ENCODE measurements around the gene SLC39A11. TPM values are rescaled to one million over a fixed set of nuclear protein-coding genes. Genes with fewer than 3 reads are reported as not detected.

Gene SLC39A11
- total and polyA plus RNA-seq, 2 of the 13 experiments (the other 11 are each of a cell fraction or from before 2014, with no cell fraction given) = 17.2 to 31.5 TPM

DNA sequence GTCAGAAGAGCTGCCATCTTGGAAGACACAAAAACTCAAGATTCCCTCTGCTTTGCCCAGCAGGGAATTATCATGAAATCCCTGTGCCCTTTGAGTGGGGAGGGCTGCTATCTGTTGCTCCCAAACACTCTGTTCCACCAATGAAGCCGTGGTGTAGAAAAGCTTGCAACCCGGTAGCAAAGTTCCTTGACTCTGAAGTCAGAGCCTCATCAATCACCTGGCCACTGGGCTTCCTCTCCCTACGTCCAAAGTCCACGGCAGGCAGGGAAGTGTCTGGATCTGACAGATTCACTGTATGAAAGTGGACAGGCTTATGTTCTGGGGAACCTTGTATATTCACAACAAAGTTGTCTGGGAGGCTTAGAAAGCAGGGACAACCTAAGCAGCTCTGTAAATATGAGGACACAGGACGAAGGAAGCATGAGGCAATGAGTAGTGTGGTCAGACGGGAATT lies 343.3 kb downstream of the SLC39A11 start (continued):
- TF ChIP-seq, protein P1, sequence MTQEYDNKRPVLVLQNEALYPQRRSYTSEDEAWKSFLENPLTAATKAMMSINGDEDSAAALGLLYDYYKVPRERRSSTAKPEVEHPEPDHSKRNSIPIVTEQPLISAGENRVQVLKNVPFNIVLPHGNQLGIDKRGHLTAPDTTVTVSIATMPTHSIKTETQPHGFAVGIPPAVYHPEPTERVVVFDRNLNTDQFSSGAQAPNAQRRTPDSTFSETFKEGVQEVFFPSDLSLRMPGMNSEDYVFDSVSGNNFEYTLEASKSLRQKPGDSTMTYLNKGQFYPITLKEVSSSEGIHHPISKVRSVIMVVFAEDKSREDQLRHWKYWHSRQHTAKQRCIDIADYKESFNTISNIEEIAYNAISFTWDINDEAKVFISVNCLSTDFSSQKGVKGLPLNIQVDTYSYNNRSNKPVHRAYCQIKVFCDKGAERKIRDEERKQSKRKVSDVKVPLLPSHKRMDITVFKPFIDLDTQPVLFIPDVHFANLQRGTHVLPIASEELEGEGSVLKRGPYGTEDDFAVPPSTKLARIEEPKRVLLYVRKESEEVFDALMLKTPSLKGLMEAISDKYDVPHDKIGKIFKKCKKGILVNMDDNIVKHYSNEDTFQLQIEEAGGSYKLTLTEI (CRISPR knock-in tag; conservative IDR thresholded peaks at IDR 0.05) = no peak
- TF ChIP-seq SALL1 (CRISPR knock-in tag; IDR thresholded peaks at IDR 0.05) = peak; percentile 48; the same call in 1 of the 2 replicates
- TF ChIP-seq, protein P2, sequence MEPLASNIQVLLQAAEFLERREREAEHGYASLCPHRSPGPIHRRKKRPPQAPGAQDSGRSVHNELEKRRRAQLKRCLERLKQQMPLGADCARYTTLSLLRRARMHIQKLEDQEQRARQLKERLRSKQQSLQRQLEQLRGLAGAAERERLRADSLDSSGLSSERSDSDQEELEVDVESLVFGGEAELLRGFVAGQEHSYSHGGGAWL (CRISPR knock-in tag; IDR thresholded peaks at IDR 0.05) = no peak
- no peak for TF ChIP-seq ZEB1 (IDR thresholded peaks at IDR 0.05; ENCODE audit: insufficient replicate concordance, low read depth)
- no peak for TF ChIP-seq ZBTB8A (CRISPR knock-in tag; IDR thresholded peaks at IDR 0.05; ENCODE audit: borderline replicate concordance, low read depth)
- no peak for TF ChIP-seq ZNF160 (CRISPR knock-in tag; IDR thresholded peaks at IDR 0.05)
- TF ChIP-seq, protein P3, sequence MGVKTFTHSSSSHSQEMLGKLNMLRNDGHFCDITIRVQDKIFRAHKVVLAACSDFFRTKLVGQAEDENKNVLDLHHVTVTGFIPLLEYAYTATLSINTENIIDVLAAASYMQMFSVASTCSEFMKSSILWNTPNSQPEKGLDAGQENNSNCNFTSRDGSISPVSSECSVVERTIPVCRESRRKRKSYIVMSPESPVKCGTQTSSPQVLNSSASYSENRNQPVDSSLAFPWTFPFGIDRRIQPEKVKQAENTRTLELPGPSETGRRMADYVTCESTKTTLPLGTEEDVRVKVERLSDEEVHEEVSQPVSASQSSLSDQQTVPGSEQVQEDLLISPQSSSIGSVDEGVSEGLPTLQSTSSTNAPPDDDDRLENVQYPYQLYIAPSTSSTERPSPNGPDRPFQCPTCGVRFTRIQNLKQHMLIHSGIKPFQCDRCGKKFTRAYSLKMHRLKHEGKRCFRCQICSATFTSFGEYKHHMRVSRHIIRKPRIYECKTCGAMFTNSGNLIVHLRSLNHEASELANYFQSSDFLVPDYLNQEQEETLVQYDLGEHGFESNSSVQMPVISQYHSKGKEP (CRISPR knock-in tag; IDR thresholded peaks at IDR 0.05) = no peak
- TF ChIP-seq SP4 (CRISPR knock-in tag; IDR thresholded peaks at IDR 0.05) = no peak
- no peak for TF ChIP-seq BORCS8-MEF2B (CRISPR knock-in tag; IDR thresholded peaks at IDR 0.05)
- TF ChIP-seq, protein P4, sequence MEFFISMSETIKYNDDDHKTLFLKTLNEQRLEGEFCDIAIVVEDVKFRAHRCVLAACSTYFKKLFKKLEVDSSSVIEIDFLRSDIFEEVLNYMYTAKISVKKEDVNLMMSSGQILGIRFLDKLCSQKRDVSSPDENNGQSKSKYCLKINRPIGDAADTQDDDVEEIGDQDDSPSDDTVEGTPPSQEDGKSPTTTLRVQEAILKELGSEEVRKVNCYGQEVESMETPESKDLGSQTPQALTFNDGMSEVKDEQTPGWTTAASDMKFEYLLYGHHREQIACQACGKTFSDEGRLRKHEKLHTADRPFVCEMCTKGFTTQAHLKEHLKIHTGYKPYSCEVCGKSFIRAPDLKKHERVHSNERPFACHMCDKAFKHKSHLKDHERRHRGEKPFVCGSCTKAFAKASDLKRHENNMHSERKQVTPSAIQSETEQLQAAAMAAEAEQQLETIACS (CRISPR knock-in tag; IDR thresholded peaks at IDR 0.05) = no peak
- TF ChIP-seq THAP11 (CRISPR knock-in tag; IDR thresholded peaks at IDR 0.05) = no peak
- TF ChIP-seq, protein P5, sequence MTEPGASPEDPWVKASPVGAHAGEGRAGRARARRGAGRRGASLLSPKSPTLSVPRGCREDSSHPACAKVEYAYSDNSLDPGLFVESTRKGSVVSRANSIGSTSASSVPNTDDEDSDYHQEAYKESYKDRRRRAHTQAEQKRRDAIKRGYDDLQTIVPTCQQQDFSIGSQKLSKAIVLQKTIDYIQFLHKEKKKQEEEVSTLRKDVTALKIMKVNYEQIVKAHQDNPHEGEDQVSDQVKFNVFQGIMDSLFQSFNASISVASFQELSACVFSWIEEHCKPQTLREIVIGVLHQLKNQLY (CRISPR knock-in tag; IDR thresholded peaks at IDR 0.05) = peak; percentile 46; the same call in 1 of the 2 replicates
- no peak for TF ChIP-seq SP2 (CRISPR knock-in tag; IDR thresholded peaks at IDR 0.05)

All from HepG2 (cell line).